GM12892 (cell line): ENCODE results near the gene CFDP1.

Experiments
- DNase-seq: peaks from one replicate; pipeline ENCODE4 v3.0.0; 2011; ENCODE audit not compliant: insufficient read length
- FAIRE-seq: peaks from 2 replicates; lab custom pipeline; 2011; peaks lifted over from hg19 to GRCh38; lab: Jason Lieb, UNC
- POLR2A ChIP-seq: IDR thresholded peaks from 2 replicates; pipeline ENCODE4 v1.6.1; 2011; ENCODE audit warnings: low read depth, low read length, control low read depth
- POLR2AphosphoS5 ChIP-seq: IDR thresholded peaks from 2 replicates; pipeline ENCODE4 v1.6.1; 2011; ENCODE audit warnings: low read depth, low read length, control low read depth
- TAF1 ChIP-seq: IDR thresholded peaks from 2 replicates; pipeline ENCODE4 v1.6.1; 2011; ENCODE audit warnings: low read depth, mild to moderate bottlenecking, control low read depth, low read length, borderline replicate concordance

Gene CFDP1

GRCh38 chr16:75392906-75393305, 40.4 kb downstream of the CFDP1 start:
- no peak for DNase-seq
- FAIRE-seq: no peak
- TF ChIP-seq TAF1 (no peak), POLR2AphosphoS5 (no peak), POLR2A (no peak)

- DNase-seq (no peak), FAIRE-seq (no peak)
- TF ChIP-seq POLR2AphosphoS5 (no peak), POLR2A (no peak), TAF1 (no peak)
Measured at GRCh38 chr16:75390926-75391653, 42.2 kb downstream of the CFDP1 start.

- DNase-seq: no peak
- FAIRE-seq: no peak
- no peak for TF ChIP-seq POLR2AphosphoS5
- TF ChIP-seq POLR2A: no peak
- no peak for TF ChIP-seq TAF1
Measured at GRCh38 chr16:75389096-75389690, 44.1 kb downstream of the CFDP1 start.

GRCh38 chr16:75387951-75388350, 45.4 kb downstream of the CFDP1 start:
- TF ChIP-seq TAF1 (no peak), POLR2AphosphoS5 (no peak), POLR2A (no peak)
- FAIRE-seq (no peak), DNase-seq (no peak)

GRCh38 chr16:75385507-75386152, 47.7 kb downstream of the CFDP1 start:
- FAIRE-seq (no peak), DNase-seq (no peak)

GRCh38 chr16:75383141-75383540, 50.2 kb downstream of the CFDP1 start:
- DNase-seq (no peak), FAIRE-seq (no peak)
- TF ChIP-seq TAF1 (no peak), POLR2AphosphoS5 (no peak), POLR2A (no peak)

More at GRCh38 chr16:75385507-75386152, 47.7 kb downstream of the CFDP1 start:
- no peak for TF ChIP-seq POLR2AphosphoS5
- TF ChIP-seq TAF1: no peak
- no peak for TF ChIP-seq POLR2A

- TF ChIP-seq POLR2A (no peak), POLR2AphosphoS5 (no peak), TAF1 (no peak)
- no peak for FAIRE-seq
- DNase-seq: no peak
Measured at GRCh38 chr16:75382611-75383010, 50.7 kb downstream of the CFDP1 start.

- DNase-seq (no peak), FAIRE-seq (no peak)
- TF ChIP-seq POLR2A: no peak
- TF ChIP-seq POLR2AphosphoS5: no peak
- TF ChIP-seq TAF1: no peak
Measured at GRCh38 chr16:75380870-75381269, 52.4 kb downstream of the CFDP1 start.

- FAIRE-seq (peak; percentile 78), DNase-seq (peak; percentile 24)
- TF ChIP-seq POLR2AphosphoS5: no peak
- no peak for TF ChIP-seq POLR2A
- no peak for TF ChIP-seq TAF1
Measured at GRCh38 chr16:75379911-75380847, 53.1 kb downstream of the CFDP1 start.

GRCh38 chr16:75379339-75379738, 54.0 kb downstream of the CFDP1 start:
- FAIRE-seq: peak; percentile 88
- TF ChIP-seq POLR2A: no peak

GRCh38 chr16:75378616-75379015, 54.7 kb downstream of the CFDP1 start:
- TF ChIP-seq POLR2A (no peak), POLR2AphosphoS5 (no peak), TAF1 (no peak)
- DNase-seq (no peak), FAIRE-seq (no peak)

More at GRCh38 chr16:75379339-75379738, 54.0 kb downstream of the CFDP1 start:
- DNase-seq: no peak
